ENCODE data around the gene ATG101. TPM values are rescaled to one million over a fixed set of nuclear protein-coding genes. Genes with fewer than 3 reads are reported as not detected.
A peak's percentile ranks its signal among the peaks of the same experiment; 100 is the strongest.

ATG101 gene
- total and polyA plus RNA-seq, 9 of the 15 experiments (the other 6 are each of a cell fraction or from before 2014, with no cell fraction given): 2.9 to 52.4 (median 29.7) TPM

GRCh38 chr12:52069327-52070184 is at the start of gene ATG101 (continued):
- TF ChIP-seq MYNN (IDR thresholded peaks at IDR 0.05) (no peak), MYNN (CRISPR knock-in tag; IDR thresholded peaks at IDR 0.05) (no peak), CREM (IDR thresholded peaks at IDR 0.05; ENCODE audit: low read depth) (peak; percentile 84), ETS1 (conservative IDR thresholded peaks at IDR 0.05; ENCODE audit: control insufficient read depth, low read depth, low read length) (peak; percentile 49), CEBPB (tag; IDR thresholded peaks at IDR 0.05) (no peak), NR2C2 (CRISPR knock-in tag; IDR thresholded peaks at IDR 0.05) (0 out of 2 replicates have a peak, but pooled peaks have one; percentile 44), NR2C2 (tag; IDR thresholded peaks at IDR 0.05) (peak; percentile 74), SMARCA5 (IDR thresholded peaks at IDR 0.05) (no peak), HLTF (IDR thresholded peaks at IDR 0.05) (0 out of 2 replicates have a peak, but pooled peaks have one; percentile 31), KDM5B (IDR thresholded peaks at IDR 0.05; ENCODE audit: insufficient replicate concordance, low read depth, low read length) (peak; percentile 82), KLF1 (tag; IDR thresholded peaks at IDR 0.05) (peak; percentile 97), RREB1 (CRISPR knock-in tag; IDR thresholded peaks at IDR 0.05) (no peak), RERE (CRISPR knock-in tag; IDR thresholded peaks at IDR 0.05; ENCODE audit: borderline replicate concordance) (0 out of 2 replicates have a peak, but pooled peaks have one; percentile 16), DNMT1 (IDR thresholded peaks at IDR 0.05) (0 out of 2 replicates have a peak, but pooled peaks have one; percentile 90)

Data from K562 (cell line).